ENCODE data around the gene FGFRL1.
"Not testable (repeated sequence)": the region's sequence is repeated elsewhere in the genome, so short reads cannot be mapped to it uniquely, and the experiment has no call there.

Gene FGFRL1

DNA sequence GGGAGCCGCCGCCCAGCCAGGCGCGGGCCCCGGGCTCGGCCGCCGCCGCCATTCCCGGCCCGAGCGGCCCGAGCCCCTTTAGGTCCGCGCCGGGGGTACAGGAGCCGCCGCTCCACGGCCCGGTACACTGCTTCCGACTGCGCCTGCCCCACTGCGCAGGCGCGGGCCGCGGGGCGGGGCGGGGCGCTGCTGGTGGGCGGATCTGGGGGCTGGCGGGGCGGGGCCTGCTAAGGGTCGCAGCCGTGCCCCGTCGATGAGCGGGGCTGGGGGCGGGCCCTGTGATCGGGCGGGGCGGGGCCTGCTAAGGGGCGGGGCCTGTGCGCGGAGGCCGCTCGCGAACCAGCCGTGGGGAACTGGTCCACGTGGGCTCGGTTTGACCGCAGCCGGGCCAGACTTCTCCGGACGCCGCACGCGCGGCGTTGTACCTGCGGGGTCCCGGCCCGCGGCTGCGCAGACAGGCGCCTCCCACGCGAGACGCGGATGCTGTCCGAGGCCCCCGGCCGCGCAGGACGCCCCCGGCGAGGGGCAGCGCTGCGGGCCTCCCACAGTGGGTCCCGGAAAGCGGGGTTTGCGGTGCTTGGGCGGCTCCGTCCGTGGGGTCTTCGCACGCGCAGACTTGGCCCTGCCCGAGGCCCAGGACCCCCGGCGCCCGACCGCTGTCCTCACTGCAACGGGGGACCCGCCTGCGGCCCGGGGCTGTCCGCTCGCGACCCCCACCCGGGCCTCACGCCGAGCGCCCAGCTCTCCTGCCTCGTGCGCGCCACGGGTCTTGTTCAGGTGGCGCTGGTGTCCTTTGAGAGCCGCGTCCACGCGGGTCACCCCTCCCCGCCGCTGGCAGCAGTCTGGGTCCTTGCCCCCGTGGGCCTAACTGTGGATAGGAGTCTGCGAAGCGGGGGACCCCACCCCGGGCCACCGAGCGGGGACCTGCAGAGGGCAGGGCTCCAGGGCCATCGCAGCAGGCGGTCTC is 37.7 kb upstream of the FGFRL1 start, which contains the start of gene DGKQ:
Gene DGKQ, minus strand, starts transcription at position 139 of the 967 bp plus-strand sequence. Its CDS starts 87 bp downstream, at position 52.
- peak; percentile 96 for DNase-seq (ENCODE audit: low spot score)

DNA sequence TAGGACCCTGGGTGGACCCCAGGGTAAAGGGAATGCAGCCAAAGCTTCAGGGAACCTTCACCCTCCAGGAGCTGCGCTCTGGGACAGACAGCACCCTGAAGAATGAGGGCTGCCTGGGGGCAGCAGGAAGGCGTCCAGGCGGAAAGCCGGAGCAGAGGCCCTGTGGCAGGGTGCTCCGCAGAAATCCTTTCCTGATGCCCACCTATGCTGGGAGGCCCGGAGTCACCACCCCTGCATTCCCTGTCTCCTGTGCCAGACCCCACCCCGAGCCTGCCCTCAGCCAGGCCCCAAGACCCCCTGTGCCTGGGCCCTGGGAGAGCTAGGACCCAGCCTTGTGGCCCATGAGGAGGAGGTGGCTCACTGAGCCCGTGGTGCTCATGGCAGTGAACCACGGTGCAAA is 36.8 kb upstream of the FGFRL1 start:
- no peak for DNase-seq (ENCODE audit: low spot score)

DNA sequence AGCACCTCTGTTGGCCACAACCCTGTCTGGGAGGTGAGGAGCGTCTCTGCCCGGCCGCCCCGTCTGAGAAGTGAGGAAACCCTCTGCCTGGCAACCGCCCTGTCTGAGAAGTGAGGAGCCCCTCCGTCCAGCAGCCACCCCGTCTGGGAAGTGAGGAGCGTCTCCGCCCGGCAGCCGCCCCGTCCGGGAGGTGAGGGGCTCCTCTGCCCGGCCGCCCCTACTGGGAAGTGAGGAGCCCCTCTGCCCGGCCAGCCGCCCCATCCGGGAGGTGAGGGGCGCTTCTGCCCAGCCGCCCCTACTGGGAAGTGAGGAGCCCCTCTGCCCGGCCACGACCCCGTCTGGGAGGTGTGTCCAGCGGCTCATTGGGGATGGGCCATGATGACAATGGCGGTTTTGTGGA is 35.4 kb upstream of the FGFRL1 start:
- not testable (repeated sequence) for DNase-seq (ENCODE audit: low spot score)

DNA sequence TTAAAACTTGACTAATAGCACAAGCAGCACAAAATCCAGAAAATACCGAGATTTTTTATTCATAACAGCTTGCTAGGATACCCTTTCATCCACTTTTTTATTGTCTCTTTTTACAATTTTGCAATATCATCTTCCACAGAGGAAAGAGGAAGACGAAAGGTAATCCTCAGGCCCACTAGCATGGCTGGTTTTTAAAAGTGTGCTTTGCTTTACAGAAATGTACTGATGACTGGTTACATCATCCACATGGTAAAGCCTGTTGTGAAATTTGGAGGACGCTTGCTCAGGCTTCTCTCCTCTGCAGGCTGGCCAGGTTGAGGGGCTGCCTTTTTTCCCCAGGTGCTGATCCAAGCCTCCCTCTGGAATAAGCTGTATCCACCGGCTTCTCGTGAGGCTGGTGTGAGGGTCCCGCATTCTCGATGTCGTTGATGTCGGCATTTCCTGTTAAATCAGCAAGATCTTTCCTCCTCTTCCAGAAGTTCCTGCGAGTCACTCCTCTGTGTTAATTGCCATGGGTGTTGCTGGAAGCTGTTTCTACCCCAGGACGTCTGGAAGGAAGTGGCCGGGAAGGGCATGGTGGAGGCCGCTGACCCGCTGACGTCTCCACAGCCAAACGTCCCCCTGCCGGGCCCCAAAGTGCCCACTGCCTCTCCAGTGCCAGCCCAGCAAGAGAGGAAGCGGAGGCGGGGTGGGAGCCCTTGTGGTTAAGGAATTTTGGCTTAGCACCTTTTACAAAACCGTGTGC is 32.3 kb upstream of the FGFRL1 start:
- DNase-seq (ENCODE audit: low spot score), result no peak

DNA sequence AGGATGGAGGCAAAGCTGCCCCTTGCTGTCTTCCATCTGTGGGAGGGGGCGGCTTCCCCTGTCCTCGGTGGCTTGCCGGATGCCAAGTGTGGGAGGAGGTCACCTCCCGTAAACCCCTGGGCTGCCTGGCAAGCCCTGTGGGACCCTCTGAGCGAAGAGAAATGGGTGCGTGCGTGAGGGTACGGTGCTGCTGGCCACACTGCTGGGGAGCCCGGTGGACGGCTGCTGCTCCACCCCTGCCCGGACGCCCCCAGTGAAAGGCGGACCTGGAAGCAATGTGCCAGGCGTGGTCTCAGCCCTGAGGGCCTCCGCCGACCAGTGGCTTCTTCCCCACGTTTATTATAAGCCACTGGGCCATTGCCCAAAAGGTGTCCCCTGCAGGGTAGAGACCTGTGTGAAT is 29.1 kb upstream of the FGFRL1 start:
- DNase-seq (ENCODE audit: low spot score), result no peak

DNA sequence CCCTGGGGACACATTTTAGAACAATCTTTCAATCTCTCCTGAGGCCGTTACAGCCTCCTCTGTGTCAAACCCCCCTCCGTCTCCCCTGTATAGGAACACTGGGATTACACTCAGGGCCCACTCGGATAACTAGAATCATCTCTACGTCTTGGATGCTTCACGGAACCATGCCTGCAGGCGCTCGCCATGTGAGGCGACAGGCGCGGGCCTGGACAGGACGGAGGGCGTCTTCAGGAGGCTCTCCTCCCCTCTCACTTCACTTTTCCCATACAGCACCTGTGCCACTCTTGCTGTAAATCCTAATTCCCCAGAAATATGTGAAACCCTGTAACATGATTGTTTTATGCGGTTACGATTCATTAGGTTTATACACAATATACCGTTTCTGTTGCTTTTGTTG is 28.6 kb upstream of the FGFRL1 start:
- no peak for DNase-seq (ENCODE audit: low spot score)

GRCh38 chr4:984336-985054 is 26.9 kb upstream of the FGFRL1 start:
- no peak for DNase-seq (ENCODE audit: low spot score)

DNA sequence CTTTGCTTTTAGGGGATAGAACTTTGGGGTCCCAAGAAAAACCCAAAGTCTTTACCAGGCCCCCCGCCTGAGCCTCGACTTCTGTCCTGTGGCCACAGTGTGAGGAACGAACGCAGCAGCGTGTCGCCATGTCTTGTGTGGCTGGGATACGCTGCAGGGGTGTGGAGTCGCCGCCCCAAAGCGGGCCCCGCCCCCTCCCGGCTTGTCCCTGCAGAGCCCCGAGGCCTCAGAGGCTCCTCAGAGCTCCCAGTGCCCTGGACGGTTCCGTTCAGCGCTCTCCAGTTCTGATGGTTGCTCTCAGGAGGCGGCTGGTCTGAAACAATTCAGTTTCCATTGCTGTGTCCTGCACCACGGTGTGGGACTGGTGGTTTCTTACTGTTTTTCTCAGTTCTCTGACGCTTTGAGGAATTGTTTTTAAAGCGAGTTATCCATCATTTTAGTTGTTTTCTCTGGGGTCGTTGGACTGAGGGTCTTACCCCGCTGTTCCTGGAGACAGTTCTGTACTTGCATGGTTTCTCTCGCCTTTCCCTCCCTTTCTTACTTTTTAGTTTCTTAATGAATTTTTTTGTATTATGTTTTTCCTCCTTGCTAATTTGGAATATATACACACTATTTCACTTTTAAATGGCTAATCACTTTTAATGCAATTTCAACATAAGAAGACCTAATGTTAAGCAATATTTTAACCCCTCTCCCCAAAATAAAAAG is 26.1 kb upstream of the FGFRL1 start:
- DNase-seq (ENCODE audit: low spot score), result no peak

DNA sequence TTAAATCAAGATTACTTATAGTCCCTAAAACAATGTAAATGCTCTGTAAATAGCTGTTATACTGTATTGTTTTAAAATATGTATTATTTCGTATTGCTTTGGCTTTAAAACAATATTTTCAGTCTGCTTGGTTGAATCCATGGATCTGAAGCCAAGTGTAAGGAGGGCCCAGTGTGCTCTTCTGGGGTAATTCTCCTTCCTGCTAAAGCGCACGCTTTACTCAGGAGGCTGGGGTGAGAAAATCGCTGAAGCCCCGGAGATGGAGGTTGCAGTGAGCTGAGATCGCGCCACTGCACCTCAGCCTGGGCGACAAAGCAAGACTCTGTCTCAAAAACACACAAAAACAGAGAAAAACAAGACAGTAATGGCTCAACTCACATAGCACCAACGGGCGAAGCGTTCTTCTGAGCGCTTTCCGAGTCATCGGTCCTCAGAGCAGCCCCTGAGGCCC is 25.0 kb upstream of the FGFRL1 start:
- no peak for DNase-seq (ENCODE audit: low spot score)

DNA sequence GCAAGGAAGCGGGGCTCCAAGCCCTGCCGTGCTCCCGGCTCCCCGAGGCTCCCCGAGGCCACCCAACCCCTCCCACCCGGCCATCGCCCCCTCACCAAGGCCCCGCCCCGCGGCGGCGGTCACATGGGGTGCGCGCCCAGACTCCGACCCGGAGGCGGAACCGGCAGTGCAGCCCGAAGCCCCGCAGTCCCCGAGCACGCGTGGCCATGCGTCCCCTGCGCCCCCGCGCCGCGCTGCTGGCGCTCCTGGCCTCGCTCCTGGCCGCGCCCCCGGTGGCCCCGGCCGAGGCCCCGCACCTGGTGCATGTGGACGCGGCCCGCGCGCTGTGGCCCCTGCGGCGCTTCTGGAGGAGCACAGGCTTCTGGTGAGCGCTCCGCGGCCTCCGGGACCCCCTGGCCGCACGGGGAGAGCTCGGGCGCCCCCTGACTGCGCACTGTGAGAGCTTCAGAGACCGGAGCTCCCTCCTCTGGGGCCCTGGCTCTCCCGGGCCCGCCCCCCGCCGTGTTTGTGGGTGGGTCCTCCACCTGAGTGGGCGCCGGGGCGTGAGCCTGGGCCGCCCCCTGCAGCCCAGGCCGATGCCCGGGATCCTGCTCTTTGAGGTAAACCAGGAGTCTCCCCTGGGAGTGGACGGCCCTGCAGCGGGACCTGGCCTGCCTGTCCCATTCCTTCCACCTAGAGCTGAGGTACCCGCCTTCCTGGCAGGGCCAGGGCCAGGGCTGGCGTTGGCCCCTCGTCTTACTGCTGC is 24.4 kb upstream of the FGFRL1 start, which contains the start of gene IDUA:
Gene IDUA, plus strand, starts transcription at position 166 of the 745 bp plus-strand sequence. Its CDS starts 41 bp downstream, at position 207.
- DNase-seq (ENCODE audit: low spot score), result peak; percentile 90

- no peak for DNase-seq (ENCODE audit: low spot score)
Observed at GRCh38 chr4:987624-988513, 23.6 kb upstream of the FGFRL1 start.

- DNase-seq (ENCODE audit: low spot score), result no peak
Observed at GRCh38 chr4:988726-989721, 22.4 kb upstream of the FGFRL1 start.

- no peak for DNase-seq (ENCODE audit: low spot score)
Observed at GRCh38 chr4:989722-990471, 21.5 kb upstream of the FGFRL1 start.

GRCh38 chr4:990746-991367 is 20.6 kb upstream of the FGFRL1 start:
- no peak for DNase-seq (ENCODE audit: low spot score)

GRCh38 chr4:991451-992296 is 19.8 kb upstream of the FGFRL1 start:
- DNase-seq (ENCODE audit: low spot score), result no peak
